K562 (cell line): Measurements from ENCODE around the gene CCDC70. TPM values are rescaled to one million over a fixed set of nuclear protein-coding genes. Genes with fewer than 3 reads are reported as not detected.

Experiments used
- ARHGAP35 ChIP-seq: fragments of 450-650 bp; IDR thresholded peaks from 2 replicates; pipeline ENCODE4 v1.6.1; 2018; ENCODE audit not compliant: partially characterized antibody
- E2F3 ChIP-seq: fragments of 250-450 bp; sonication (Bioruptor Pico); IDR thresholded peaks from 2 replicates; pipeline ENCODE4 v1.4.0; 2020; ENCODE audit warnings: mild to moderate bottlenecking
- ELF2 ChIP-seq: fragments of 250-450 bp; sonication (Bioruptor Pico); IDR thresholded peaks from 2 replicates; pipeline ENCODE4 v1.5.0; 2021; ENCODE audit warnings: mild to moderate bottlenecking
- GABPA ChIP-seq: fragments of 200-800 bp; sonication (Bioruptor generic); conservative IDR thresholded peaks from 2 replicates; pipeline ENCODE4 v1.6.1; 2016; ENCODE audit warnings: low read depth, missing genetic modification characterization, missing compliant biosample characterization
- HIVEP1 ChIP-seq: fragments of 250-450 bp; sonication (Bioruptor Pico); IDR thresholded peaks from 2 replicates; pipeline ENCODE4 v1.4.0; 2020; ENCODE audit warnings: mild to moderate bottlenecking
- KLF6 ChIP-seq: fragments of 250-450 bp; sonication (Bioruptor Pico); IDR thresholded peaks from 2 replicates; pipeline ENCODE4 v1.4.0; 2020; ENCODE audit warnings: mild to moderate bottlenecking, moderate library complexity, borderline replicate concordance
- MYC ChIP-seq, 2 experiments: fragments of 250-450 bp in 1 of 2; sonication (Bioruptor Pico) in 1 of 2; IDR thresholded peaks; 2 replicates each; pipeline versions ENCODE4 v1.5.1 to v1.6.1; 2012 to 2021; ENCODE audit warnings: low read depth in 2 of 2, borderline replicate concordance in 1 of 2, improper control_type of control experiment in 1 of 2, low read length in 1 of 2, mild to moderate bottlenecking in 1 of 2, moderate library complexity in 1 of 2
- NFYB ChIP-seq: IDR thresholded peaks from 2 replicates; pipeline ENCODE4 v1.6.1; 2011; ENCODE audit warnings: mild to moderate bottlenecking, moderate library complexity; ENCODE audit not compliant: insufficient read length; ENCODE audit errors: extremely low read depth
- NR2F6 ChIP-seq: fragments of 450-650 bp; formaldehyde crosslinking; IDR thresholded peaks from 2 replicates; pipeline ENCODE4 v1.4.0; 2020; ENCODE audit warnings: mild to moderate bottlenecking
- PHF8 ChIP-seq: fragments of 200-600 bp; sonication (generic); IDR thresholded peaks from 2 replicates; pipeline ENCODE4 v1.6.1; 2012; ENCODE audit warnings: mixed run types, mild to moderate bottlenecking, inconsistent platforms, low read length, moderate library complexity, borderline replicate concordance
- POLR2H ChIP-seq: IDR thresholded peaks from 2 replicates; pipeline ENCODE4 v1.6.1; 2016; ENCODE audit warnings: missing genetic modification characterization, low read depth, mild to moderate bottlenecking, control low read depth, missing compliant biosample characterization, moderate library complexity
- RUNX1 ChIP-seq: sonication (generic); IDR thresholded peaks from 2 replicates; pipeline ENCODE4 v1.6.1; 2016; ENCODE audit warnings: antibody characterized with exemption, low read depth
- ZFP30 ChIP-seq: fragments of 250-450 bp; sonication (Bioruptor Pico); IDR thresholded peaks from 2 replicates; pipeline ENCODE4 v1.8.0; 2022; ENCODE audit warnings: moderate library complexity, mild to moderate bottlenecking, inconsistent platforms, borderline replicate concordance
- ZNF274 ChIP-seq: IDR thresholded peaks from 2 replicates; pipeline ENCODE4 v1.6.1; 2011; ENCODE audit warnings: low read depth, mild to moderate bottlenecking, low read length, moderate library complexity, borderline replicate concordance
- ZNF354B ChIP-seq: fragments of 250-450 bp; sonication (Bioruptor Pico); IDR thresholded peaks from 2 replicates; pipeline ENCODE4 v1.4.0; 2020
- polyA plus RNA-seq, 8 experiments: library from polyadenylated mRNA; depleted of rRNA in 4 of 8; stranded (reverse) in 5 of 8; unstranded in 3 of 8; fragments of >200 nt; fragmentation: Nextera tagmentation in 2 of 8; fragmentation: Illumina TruSeq in 1 of 8; extraction: Ambion mirVana in 2 of 8; extraction: Trizol in 1 of 8; gene quantifications; 2 replicates each; pipeline versions ENCODE4 v1.2.1 to v1.2.3, GENCODE V29; 2011 to 2014; ENCODE audit warnings: inconsistent platforms in 1 of 8, missing spikeins in 1 of 8
- total RNA-seq, 7 experiments: library from RNA; depleted of rRNA in 6 of 7; stranded (reverse); fragments of >200 nt in 6 of 7; fragmentation: Illumina TruSeq in 2 of 7; extraction: Trizol in 2 of 7; gene quantifications; 2 replicates each; pipeline versions ENCODE4 v1.2.1 to v1.2.3, GENCODE V29; 2011 to 2021; ENCODE audit warnings: low replicate concordance in 1 of 7
- TF ChIP-seq, protein P1 (sequence below): sonication (generic); formaldehyde crosslinking; IDR thresholded peaks from 2 replicates; pipeline ENCODE4 v1.8.0; 2022; ENCODE audit warnings: mild to moderate bottlenecking, missing genetic modification reagents
- TF ChIP-seq, protein P2 (sequence below): fragments of 450-650 bp; IDR thresholded peaks from one replicate; pipeline ENCODE4 v1.6.1; 2018; ENCODE audit warnings: mild to moderate bottlenecking, moderate library complexity; ENCODE audit not compliant: partially characterized antibody
- TF ChIP-seq, protein P3 (sequence below): fragments of 450-650 bp; IDR thresholded peaks from 2 replicates; pipeline ENCODE4 v1.6.1; 2016
- TF ChIP-seq, protein P4 (sequence below): sonication (generic); formaldehyde crosslinking; IDR thresholded peaks from 2 replicates; pipeline ENCODE4 v1.8.1; 2023; ENCODE audit warnings: mild to moderate bottlenecking, missing genetic modification reagents
- TF ChIP-seq, protein P5 (sequence below): fragments of 250-450 bp; sonication (Bioruptor Pico); IDR thresholded peaks from 2 replicates; pipeline ENCODE4 v1.5.0; 2020; ENCODE audit warnings: mild to moderate bottlenecking, borderline replicate concordance

CCDC70 gene
- total and polyA plus RNA-seq, 9 of the 15 experiments (the other 6 are each of a cell fraction or from before 2014, with no cell fraction given): not detected

DNA sequence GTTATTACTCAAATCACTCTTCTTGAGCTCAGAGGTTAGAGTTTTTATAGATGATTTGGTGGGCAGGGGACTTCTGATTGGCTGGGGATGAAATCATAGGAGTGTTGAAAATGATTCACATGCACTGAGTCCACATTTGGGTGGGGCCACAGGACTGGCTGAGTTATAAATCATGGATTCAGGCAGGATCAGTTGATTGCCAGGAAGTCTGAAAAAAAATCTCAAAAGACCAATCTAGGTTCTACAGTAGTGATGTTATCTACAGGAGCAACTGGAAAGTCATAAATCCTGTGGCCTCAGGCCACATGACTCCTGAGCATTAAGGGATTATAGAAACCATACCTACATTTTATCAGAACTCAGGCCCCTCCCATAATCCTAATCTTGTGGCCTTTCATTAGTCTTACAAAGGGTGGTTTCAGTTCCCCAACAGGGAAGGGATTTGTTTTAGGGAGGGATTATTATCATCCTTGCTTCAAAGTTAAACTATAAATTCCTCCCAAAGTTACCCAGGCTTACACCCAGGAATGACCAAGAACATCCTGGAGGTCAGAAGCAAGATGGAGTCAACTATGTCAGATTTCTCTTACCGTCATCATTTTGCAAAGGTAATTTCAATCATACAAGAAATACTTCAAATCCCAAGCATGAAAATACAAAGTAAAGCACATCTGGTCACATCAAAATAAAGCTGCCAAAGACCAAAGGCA lies 5.6 kb upstream of the CCDC70 start (continued):
- TF ChIP-seq, protein P1, sequence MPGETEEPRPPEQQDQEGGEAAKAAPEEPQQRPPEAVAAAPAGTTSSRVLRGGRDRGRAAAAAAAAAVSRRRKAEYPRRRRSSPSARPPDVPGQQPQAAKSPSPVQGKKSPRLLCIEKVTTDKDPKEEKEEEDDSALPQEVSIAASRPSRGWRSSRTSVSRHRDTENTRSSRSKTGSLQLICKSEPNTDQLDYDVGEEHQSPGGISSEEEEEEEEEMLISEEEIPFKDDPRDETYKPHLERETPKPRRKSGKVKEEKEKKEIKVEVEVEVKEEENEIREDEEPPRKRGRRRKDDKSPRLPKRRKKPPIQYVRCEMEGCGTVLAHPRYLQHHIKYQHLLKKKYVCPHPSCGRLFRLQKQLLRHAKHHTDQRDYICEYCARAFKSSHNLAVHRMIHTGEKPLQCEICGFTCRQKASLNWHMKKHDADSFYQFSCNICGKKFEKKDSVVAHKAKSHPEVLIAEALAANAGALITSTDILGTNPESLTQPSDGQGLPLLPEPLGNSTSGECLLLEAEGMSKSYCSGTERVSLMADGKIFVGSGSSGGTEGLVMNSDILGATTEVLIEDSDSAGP (CRISPR knock-in tag): no peak
- TF ChIP-seq, protein P2, sequence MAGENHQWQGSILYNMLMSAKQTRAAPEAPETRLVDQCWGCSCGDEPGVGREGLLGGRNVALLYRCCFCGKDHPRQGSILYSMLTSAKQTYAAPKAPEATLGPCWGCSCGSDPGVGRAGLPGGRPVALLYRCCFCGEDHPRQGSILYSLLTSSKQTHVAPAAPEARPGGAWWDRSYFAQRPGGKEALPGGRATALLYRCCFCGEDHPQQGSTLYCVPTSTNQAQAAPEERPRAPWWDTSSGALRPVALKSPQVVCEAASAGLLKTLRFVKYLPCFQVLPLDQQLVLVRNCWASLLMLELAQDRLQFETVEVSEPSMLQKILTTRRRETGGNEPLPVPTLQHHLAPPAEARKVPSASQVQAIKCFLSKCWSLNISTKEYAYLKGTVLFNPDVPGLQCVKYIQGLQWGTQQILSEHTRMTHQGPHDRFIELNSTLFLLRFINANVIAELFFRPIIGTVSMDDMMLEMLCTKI: no peak
- no peak for TF ChIP-seq HIVEP1 (CRISPR knock-in tag)
- TF ChIP-seq ZFP30 (CRISPR knock-in tag): no peak
- no peak for TF ChIP-seq ZNF354B (CRISPR knock-in tag)
- TF ChIP-seq, protein P3, sequence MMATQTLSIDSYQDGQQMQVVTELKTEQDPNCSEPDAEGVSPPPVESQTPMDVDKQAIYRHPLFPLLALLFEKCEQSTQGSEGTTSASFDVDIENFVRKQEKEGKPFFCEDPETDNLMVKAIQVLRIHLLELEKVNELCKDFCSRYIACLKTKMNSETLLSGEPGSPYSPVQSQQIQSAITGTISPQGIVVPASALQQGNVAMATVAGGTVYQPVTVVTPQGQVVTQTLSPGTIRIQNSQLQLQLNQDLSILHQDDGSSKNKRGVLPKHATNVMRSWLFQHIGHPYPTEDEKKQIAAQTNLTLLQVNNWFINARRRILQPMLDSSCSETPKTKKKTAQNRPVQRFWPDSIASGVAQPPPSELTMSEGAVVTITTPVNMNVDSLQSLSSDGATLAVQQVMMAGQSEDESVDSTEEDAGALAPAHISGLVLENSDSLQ: peak; percentile 89
- TF ChIP-seq KLF6 (CRISPR knock-in tag): no peak
- no peak for TF ChIP-seq RUNX1
- no peak for TF ChIP-seq MYC (IDR thresholded peaks at IDR 0.05; ENCODE audit: low read depth, low read length)
- no peak for TF ChIP-seq MYC (CRISPR knock-in tag; IDR thresholded peaks at IDR 0.05; ENCODE audit: borderline replicate concordance, low read depth)
- no peak for TF ChIP-seq POLR2H (tag)
- TF ChIP-seq E2F3 (CRISPR knock-in tag): no peak
- TF ChIP-seq, protein P4, sequence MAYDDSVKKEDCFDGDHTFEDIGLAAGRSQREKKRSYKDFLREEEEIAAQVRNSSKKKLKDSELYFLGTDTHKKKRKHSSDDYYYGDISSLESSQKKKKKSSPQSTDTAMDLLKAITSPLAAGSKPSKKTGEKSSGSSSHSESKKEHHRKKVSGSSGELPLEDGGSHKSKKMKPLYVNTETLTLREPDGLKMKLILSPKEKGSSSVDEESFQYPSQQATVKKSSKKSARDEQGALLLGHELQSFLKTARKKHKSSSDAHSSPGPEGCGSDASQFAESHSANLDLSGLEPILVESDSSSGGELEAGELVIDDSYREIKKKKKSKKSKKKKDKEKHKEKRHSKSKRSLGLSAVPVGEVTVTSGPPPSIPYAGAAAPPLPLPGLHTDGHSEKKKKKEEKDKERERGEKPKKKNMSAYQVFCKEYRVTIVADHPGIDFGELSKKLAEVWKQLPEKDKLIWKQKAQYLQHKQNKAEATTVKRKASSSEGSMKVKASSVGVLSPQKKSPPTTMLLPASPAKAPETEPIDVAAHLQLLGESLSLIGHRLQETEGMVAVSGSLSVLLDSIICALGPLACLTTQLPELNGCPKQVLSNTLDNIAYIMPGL (CRISPR knock-in tag): no peak
- no peak for TF ChIP-seq ARHGAP35
- no peak for TF ChIP-seq ZNF274
- TF ChIP-seq NR2F6: no peak
- TF ChIP-seq, protein P5, sequence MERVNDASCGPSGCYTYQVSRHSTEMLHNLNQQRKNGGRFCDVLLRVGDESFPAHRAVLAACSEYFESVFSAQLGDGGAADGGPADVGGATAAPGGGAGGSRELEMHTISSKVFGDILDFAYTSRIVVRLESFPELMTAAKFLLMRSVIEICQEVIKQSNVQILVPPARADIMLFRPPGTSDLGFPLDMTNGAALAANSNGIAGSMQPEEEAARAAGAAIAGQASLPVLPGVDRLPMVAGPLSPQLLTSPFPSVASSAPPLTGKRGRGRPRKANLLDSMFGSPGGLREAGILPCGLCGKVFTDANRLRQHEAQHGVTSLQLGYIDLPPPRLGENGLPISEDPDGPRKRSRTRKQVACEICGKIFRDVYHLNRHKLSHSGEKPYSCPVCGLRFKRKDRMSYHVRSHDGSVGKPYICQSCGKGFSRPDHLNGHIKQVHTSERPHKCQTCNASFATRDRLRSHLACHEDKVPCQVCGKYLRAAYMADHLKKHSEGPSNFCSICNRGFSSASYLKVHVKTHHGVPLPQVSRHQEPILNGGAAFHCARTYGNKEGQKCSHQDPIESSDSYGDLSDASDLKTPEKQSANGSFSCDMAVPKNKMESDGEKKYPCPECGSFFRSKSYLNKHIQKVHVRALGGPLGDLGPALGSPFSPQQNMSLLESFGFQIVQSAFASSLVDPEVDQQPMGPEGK: 0 out of 2 replicates have a peak, but pooled peaks have one; percentile 32
- no peak for TF ChIP-seq NFYB
- TF ChIP-seq ELF2: no peak
- TF ChIP-seq PHF8: no peak
- TF ChIP-seq GABPA: 0 out of 2 replicates have a peak, but pooled peaks have one; percentile 23
